ENCODE data around the gene P2RY2.

Gene P2RY2

DNA sequence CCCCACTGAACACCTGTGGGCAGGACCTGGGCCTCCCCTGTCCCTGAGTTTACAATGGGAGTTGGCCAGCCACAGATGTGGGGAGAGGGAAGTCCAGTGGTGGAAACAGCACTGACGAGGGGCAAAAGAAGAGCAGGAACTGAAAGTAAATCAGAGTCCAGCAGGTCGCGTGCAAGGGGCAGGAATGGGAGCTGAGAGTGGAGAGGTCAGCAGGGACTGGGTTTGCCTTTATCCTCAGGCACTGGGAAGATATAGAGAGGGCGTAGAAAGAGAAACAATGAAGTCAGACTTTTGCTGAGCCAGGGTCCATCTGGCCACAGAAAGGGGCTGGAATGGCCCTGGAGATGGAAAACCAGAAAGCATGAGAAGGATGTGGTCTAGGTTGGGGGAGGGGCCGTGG lies 62.5 kb downstream of the P2RY2 start:
- H3K27me3 ChIP-seq (ENCODE audit: insufficient read depth, poor library complexity, severe bottlenecking) = no peaks in the 10 kb centered on the region
- H3K27ac ChIP-seq (ENCODE audit: poor library complexity, severe bottlenecking) = no peak overlapping the region
- no peaks in the 10 kb centered on the region for H3K4me1 ChIP-seq (ENCODE audit: insufficient read depth, poor library complexity, severe bottlenecking)
- TF ChIP-seq, protein P1, sequence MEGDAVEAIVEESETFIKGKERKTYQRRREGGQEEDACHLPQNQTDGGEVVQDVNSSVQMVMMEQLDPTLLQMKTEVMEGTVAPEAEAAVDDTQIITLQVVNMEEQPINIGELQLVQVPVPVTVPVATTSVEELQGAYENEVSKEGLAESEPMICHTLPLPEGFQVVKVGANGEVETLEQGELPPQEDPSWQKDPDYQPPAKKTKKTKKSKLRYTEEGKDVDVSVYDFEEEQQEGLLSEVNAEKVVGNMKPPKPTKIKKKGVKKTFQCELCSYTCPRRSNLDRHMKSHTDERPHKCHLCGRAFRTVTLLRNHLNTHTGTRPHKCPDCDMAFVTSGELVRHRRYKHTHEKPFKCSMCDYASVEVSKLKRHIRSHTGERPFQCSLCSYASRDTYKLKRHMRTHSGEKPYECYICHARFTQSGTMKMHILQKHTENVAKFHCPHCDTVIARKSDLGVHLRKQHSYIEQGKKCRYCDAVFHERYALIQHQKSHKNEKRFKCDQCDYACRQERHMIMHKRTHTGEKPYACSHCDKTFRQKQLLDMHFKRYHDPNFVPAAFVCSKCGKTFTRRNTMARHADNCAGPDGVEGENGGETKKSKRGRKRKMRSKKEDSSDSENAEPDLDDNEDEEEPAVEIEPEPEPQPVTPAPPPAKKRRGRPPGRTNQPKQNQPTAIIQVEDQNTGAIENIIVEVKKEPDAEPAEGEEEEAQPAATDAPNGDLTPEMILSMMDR (IDR thresholded peaks at IDR 0.05; ENCODE audit: poor library complexity, severe bottlenecking) = no peak
- H3K4me3 ChIP-seq (ENCODE audit: severe bottlenecking) = no peak overlapping the region
- DNase-seq (ENCODE audit: low spot score) (peak; percentile 15), ATAC-seq (ENCODE audit: low read depth) (no peak)
- H3K9me3 ChIP-seq (ENCODE audit: severe bottlenecking) = no peaks in the 10 kb centered on the region
- no peaks in the 10 kb centered on the region for H3K36me3 ChIP-seq (ENCODE audit: low read depth)

DNA sequence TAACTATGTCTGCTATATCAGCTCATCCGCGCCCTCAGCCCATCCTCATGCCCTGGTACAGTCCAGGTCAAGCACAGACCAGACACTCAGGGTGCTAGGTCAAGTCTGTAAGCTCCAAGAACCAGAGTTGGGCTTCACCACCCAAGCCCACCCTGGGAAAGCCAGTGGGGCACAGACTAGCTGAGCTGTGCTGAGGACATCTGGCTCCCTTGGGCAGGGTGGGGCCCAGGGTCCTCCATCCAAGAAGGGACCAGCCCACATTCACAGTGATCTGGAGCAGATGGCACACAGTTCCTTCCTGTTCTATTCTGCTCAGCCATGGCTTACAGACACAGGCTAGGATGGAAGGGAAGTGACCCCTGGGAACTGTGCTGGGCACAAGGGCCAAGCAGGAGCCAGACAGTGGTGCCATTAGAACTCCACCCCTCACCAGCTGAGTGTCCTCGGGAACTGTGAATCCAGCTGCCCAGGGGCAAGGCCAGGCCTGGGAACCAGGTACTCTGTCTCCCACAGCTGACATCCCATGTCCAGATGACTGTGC lies 63.2 kb downstream of the P2RY2 start:
- peak; percentile 19 for DNase-seq (ENCODE audit: low spot score)
- Histone ChIP-seq H3K36me3 (ENCODE audit: low read depth) (no peaks in the 10 kb centered on the region), H3K4me3 (ENCODE audit: severe bottlenecking) (no peak overlapping the region), H3K27ac (ENCODE audit: poor library complexity, severe bottlenecking) (no peak overlapping the region), H3K27me3 (ENCODE audit: insufficient read depth, poor library complexity, severe bottlenecking) (no peaks in the 10 kb centered on the region), H3K4me1 (ENCODE audit: insufficient read depth, poor library complexity, severe bottlenecking) (no peaks in the 10 kb centered on the region), H3K9me3 (ENCODE audit: severe bottlenecking) (no peaks in the 10 kb centered on the region)
- TF ChIP-seq, protein P1 (IDR thresholded peaks at IDR 0.05; ENCODE audit: poor library complexity, severe bottlenecking) = no peak
- ATAC-seq (ENCODE audit: low read depth) = no peak

DNA sequence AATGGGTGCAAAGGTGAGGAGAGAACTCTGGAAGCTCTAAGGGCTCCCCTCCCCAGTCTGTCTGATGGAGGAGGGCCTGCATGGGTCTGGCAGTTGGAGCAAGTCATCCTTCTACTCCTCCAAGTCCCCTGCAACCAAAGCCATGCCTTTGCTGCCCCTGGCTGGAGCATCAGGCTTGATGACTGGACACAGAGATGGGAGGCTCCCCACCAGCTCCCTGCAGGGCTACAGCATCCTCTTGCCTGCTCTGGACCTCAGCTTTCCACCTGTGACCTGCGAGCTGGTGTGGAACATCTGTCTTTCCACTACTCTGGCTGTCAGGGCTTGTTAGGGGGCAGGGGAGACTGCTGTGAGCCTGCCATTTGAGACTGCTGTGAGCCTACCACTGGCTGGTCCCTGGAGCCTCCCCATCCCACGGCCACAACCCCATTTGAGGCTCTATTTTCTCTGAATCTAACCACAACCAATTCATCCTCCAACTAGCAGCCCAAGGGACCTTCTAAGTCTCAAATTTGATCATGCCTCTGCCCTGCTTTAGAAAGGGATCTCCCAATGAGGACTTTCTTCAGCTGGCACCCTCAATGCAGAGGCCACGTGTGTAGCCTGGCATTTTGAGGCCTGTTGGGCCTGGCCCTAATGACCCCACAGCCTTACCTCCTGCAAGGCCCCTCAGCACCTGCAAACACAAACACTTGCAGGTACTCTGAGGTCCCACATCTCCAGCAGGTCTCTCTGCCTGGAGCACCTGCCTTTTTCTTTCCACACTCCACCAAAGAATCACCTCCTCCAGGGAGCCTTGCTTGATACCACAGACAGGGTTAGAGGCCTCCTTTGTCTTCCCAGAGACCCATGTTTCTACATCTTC lies 63.9 kb downstream of the P2RY2 start:
- Histone ChIP-seq H3K27ac (ENCODE audit: poor library complexity, severe bottlenecking) (no peak overlapping the region), H3K4me1 (ENCODE audit: insufficient read depth, poor library complexity, severe bottlenecking) (no peaks in the 10 kb centered on the region), H3K36me3 (ENCODE audit: low read depth) (no peaks in the 10 kb centered on the region), H3K9me3 (ENCODE audit: severe bottlenecking) (no peaks in the 10 kb centered on the region), H3K27me3 (ENCODE audit: insufficient read depth, poor library complexity, severe bottlenecking) (no peaks in the 10 kb centered on the region), H3K4me3 (ENCODE audit: severe bottlenecking) (no peak overlapping the region)
- TF ChIP-seq, protein P1 (IDR thresholded peaks at IDR 0.05; ENCODE audit: poor library complexity, severe bottlenecking) = no peak
- ATAC-seq (ENCODE audit: low read depth) = no peak
- DNase-seq (ENCODE audit: low spot score) = no peak

DNA sequence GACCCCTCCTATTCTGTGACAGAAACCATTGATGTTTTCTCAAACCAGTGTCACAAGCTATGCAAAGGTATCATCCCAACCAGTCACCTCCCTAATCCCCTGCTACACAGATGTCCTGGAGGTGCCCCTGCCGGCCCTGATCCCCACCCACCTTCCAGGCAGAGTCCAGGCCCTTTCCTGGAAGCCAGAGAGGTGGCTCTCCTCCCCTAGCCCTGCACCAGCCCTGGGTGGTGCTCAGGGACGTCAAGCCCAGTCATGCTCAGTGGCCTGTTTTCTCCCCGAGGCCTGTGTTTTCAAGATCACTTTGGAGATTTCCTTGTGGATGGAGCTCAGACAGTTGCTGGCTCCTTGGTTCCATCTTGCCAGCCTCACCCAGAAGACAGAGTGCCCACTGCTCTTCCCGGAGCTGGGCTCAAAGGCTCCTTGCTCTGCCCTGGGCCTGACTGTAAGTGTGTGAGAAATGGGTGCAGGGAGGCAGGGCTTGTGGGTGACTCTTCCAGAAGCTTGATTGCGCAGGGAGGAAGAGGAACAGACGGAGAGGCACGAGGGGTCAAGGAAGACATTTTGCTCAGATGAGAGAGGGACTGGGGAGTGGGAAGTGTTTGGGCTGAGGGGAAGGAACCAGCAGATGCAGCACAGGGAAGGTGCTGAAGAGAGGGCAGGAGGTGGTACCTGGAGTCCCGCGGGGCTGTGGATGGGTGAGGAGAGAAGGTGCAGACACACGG lies 65.4 kb downstream of the P2RY2 start:
- H3K4me1 ChIP-seq (ENCODE audit: insufficient read depth, poor library complexity, severe bottlenecking) = no peaks in the 10 kb centered on the region
- H3K27me3 ChIP-seq (ENCODE audit: insufficient read depth, poor library complexity, severe bottlenecking) = no peaks in the 10 kb centered on the region
- no peaks in the 10 kb centered on the region for H3K9me3 ChIP-seq (ENCODE audit: severe bottlenecking)
- no peak overlapping the region for H3K4me3 ChIP-seq (ENCODE audit: severe bottlenecking)
- H3K27ac ChIP-seq (ENCODE audit: poor library complexity, severe bottlenecking) = no peak overlapping the region
- no peak for ATAC-seq (ENCODE audit: low read depth)
- TF ChIP-seq, protein P1 (IDR thresholded peaks at IDR 0.05; ENCODE audit: poor library complexity, severe bottlenecking) = no peak
- no peak for DNase-seq (ENCODE audit: low spot score)
- H3K36me3 ChIP-seq (ENCODE audit: low read depth) = no peaks in the 10 kb centered on the region

Data from RWPE2 (cell line).